HG03139 (cell line): ENCODE measurements around the gene SLC6A11.

ENCODE experiments used
- ATAC-seq: cut with Tn5 transposase; IDR thresholded peaks from one replicate; pipeline ENCODE4 v1.9.1; 2021; ENCODE audit not compliant: unreplicated experiment

SLC6A11 gene

DNA sequence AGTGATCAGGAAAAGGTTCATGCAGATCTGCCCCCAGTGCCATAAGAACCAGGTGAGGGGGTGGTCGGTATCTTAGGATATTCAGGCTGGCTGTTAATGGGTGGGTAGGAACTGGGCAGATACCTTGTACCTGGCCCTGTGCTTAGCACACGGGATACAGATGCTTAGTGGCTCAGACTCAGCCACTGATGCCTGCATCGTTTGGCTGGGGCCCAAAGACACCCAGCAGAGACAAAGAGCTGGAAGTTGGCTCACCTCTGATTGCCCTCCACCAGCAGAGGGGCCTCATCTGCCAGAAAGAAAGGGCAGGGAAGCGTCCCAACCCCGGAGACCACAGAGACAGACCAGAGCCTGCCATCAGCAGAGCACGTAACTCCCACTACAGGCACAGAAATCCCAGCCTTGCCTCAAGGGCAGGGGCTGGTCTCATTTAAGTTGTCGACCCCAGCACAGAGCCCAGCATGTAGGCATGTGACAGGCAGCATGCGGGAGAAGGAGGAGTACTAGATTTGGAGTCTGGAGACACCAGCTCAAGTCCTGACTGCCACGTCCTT, 112.5 kb downstream of the SLC6A11 start:
- ATAC-seq = no peak

GRCh38 chr3:10928961-10929471, 113.0 kb downstream of the SLC6A11 start:
- no peak for ATAC-seq

GRCh38 chr3:10929978-10930665, 114.1 kb downstream of the SLC6A11 start:
- no peak for ATAC-seq

DNA sequence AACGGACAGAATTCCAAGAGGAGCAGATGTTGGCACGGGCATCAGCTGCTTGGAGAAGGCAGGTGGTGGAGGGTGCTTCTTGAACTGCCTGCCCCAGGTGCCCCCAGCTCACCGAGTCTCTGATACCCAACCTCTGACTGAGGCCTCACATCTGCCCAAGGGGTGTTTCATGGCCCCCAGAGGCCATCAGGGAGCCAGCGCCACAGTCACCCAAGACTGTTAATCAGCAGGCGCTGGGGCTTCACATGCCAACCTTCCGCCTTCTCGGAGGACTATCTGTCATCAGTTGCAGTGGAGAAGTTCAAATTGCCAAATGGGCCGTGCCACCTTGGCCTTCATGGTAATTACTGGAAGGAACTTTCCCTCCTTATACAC, 114.6 kb downstream of the SLC6A11 start:
- no peak for ATAC-seq

- no peak for ATAC-seq
Measured at GRCh38 chr3:10932596-10932995, 116.6 kb downstream of the SLC6A11 start.

- no peak for ATAC-seq
Measured at GRCh38 chr3:10933021-10933420, 117.0 kb downstream of the SLC6A11 start.

DNA sequence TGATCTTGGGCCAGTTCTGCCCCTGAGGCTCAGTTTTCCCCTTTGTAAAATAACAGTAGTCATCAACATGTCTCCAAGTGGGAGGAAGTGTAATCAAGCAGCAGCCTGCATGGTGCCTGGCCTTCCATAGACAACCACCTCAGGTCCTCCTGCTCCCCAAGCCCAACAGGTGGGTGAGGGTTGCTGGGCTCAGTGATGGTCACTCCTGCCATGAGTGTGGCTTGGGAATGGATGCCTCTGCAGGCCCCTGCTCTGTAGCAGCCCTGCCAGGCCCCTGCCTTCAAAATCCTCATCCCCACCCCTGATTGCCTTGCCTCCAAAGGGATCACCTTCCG, 117.4 kb downstream of the SLC6A11 start:
- no peak for ATAC-seq

GRCh38 chr3:10933805-10934481, 117.9 kb downstream of the SLC6A11 start:
- no peak for ATAC-seq

- no peak for ATAC-seq
Measured at GRCh38 chr3:10935028-10935427, 119.0 kb downstream of the SLC6A11 start.

- no peak for ATAC-seq
Measured at GRCh38 chr3:10935846-10936631, 120.0 kb downstream of the SLC6A11 start.

- ATAC-seq = no peak
Measured at GRCh38 chr3:10936686-10937085, 120.7 kb downstream of the SLC6A11 start.

GRCh38 chr3:10937141-10937825, 121.3 kb downstream of the SLC6A11 start:
- no peak for ATAC-seq

DNA sequence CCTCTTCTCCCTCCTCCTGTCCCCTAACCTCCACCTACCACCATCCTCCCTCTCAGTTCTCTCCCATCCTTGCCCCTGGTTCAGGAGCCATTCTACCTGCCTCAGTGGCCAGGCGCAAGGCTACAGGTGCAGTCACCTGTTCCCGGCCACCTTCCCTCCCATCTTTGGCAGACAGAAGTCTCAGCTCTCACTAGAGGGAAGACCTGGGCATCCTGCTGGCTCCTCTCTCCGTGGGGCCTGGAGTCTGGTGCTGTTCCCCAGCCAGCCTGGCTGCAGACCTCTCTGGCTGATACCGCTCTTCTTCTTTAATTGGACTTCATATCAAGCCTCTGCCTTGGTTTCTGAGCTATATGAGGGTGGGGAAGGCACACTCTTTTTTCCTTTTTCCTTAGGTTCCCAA, 123.5 kb downstream of the SLC6A11 start:
- ATAC-seq = no peak

GRCh38 chr3:10940106-10940505, 124.1 kb downstream of the SLC6A11 start:
- no peak for ATAC-seq

GRCh38 chr3:10941972-10942371, 125.9 kb downstream of the SLC6A11 start:
- no peak for ATAC-seq

DNA sequence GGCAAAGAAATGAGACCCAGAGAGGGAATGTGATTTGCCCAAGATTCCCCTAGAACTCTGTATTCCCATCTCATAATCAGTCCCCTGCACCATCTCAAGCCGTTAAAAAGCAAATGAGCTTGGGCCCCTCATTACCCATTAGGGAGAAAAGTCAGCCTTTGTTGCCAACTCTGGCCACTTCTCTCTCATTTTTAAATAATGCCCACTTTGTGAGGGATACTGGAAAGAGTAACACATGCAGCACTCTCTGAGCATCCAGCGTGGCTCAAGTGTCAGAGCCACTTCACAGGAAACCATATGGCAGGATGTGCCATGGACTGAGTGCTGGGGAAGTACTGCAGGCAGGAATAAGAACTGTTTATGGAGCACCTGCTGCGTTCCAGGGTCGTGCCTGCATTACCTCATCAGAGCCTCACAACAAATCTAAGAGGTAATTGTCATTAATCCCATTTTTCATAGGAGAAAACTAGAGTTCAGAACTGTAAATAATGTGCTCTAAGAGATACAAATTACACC, 126.7 kb downstream of the SLC6A11 start:
- ATAC-seq = no peak

- no peak for ATAC-seq
Measured at GRCh38 chr3:10944866-10945265, 128.8 kb downstream of the SLC6A11 start.

GRCh38 chr3:10945683-10946287, 129.8 kb downstream of the SLC6A11 start:
- ATAC-seq = no peak

GRCh38 chr3:10946526-10946925, 130.5 kb downstream of the SLC6A11 start:
- no peak for ATAC-seq

GRCh38 chr3:10948326-10948725, 132.3 kb downstream of the SLC6A11 start:
- ATAC-seq = no peak
